Endothelial cell of umbilical vein (primary cell): Measurements from ENCODE around the gene CCDC88B.

Source experiments
- CTCF ChIP-seq, 2 donors: IDR thresholded peaks; 1 replicate in 1 of 2; 2 replicates in 1 of 2; pipeline ENCODE4 v1.5.1; 2011; ENCODE audit warnings: low read length in 2 of 2, mild to moderate bottlenecking in 2 of 2, moderate library complexity in 2 of 2, control low read depth in 1 of 2, inconsistent platforms in 1 of 2, low read depth in 1 of 2; ENCODE audit not compliant: insufficient read depth in 1 of 2; ENCODE audit errors: extremely low read depth in 1 of 2
- MYC ChIP-seq: IDR thresholded peaks from one replicate; pipeline ENCODE4 v1.6.1; 2011; ENCODE audit warnings: mild to moderate bottlenecking, low read depth, low read length
- POLR2A ChIP-seq: IDR thresholded peaks from 2 replicates; pipeline ENCODE4 v1.6.1; 2012; ENCODE audit warnings: low read depth, mild to moderate bottlenecking, control low read depth, low read length
- POLR2AphosphoS5 ChIP-seq: IDR thresholded peaks from 2 replicates; pipeline ENCODE4 v1.6.1; 2012; ENCODE audit warnings: low read depth, mild to moderate bottlenecking, control low read depth, low read length, moderate library complexity; ENCODE audit not compliant: insufficient read depth

GRCh38 chr11:64359712-64360445 is 19.9 kb downstream of the CCDC88B start:
- TF ChIP-seq CTCF (IDR thresholded peaks at IDR 0.05; ENCODE audit: extremely low read depth in 1 of 2, insufficient read depth in 1 of 2, low read depth in 1 of 2, low read length in 2 of 2) = no peak
- no peak for TF ChIP-seq POLR2AphosphoS5
- TF ChIP-seq MYC = no peak
- TF ChIP-seq POLR2A = no peak
